T-cell (primary cell): ENCODE results near the gene TCF7L1. TPM values are rescaled to one million over a fixed set of nuclear protein-coding genes. Genes with fewer than 3 reads are reported as not detected.
"Not testable (repeated sequence)": the region's sequence is repeated elsewhere in the genome, so short reads cannot be mapped to it uniquely, and the experiment has no call there.

ENCODE experiments used
- ATAC-seq, 4 experiments: fragments of 200-7000 bp in 3 of 4; fragments of 150-1000 bp in 1 of 4; cut with Tn5 transposase; replicated peaks in 1 of 4; 1 replicate in 3 of 4; 2 replicates in 1 of 4; pipeline ENCODE4 v1.10.0; 2021; ENCODE audit warnings: moderate library complexity in 3 of 4, mild to moderate bottlenecking in 2 of 4, moderate number of reproducible peaks in 1 of 4
- CTCF ChIA-PET, 2 donors: fragments of 300-600 bp; sonication (Branson Sonifier 250); formaldehyde crosslinking; loops; one replicate each; lab custom pipeline; 2022; ENCODE audit warnings: antibody characterized with exemption in 2 of 2; lab: Charles Lee
- POLR2A ChIA-PET, 2 donors: fragments of 300-600 bp; sonication (Branson Sonifier 250); formaldehyde crosslinking; loops; one replicate each; lab custom pipeline; 2022; ENCODE audit warnings: antibody characterized with exemption in 2 of 2; lab: Charles Lee
- DNase-seq, 35 experiments: peaks; one replicate each; pipeline versions ENCODE4 v3.0.0 to v3.0.0-alpha.2; 2013 to 2023
- H3K27ac ChIP-seq: one replicate; pipeline ENCODE4 v1.5.1; 2013; ENCODE audit warnings: low read length
- H3K27me3 ChIP-seq, 2 experiments: replicated peaks in 1 of 2; 1 replicate in 1 of 2; 2 replicates in 1 of 2; pipeline versions ENCODE4 v1.6.1 to v1.7.0; 2013; ENCODE audit warnings: low read length in 1 of 2, mixed read lengths in 1 of 2; ENCODE audit not compliant: control insufficient read depth in 2 of 2, insufficient read depth in 2 of 2; ENCODE audit errors: extremely low read depth in 1 of 2
- H3K36me3 ChIP-seq, 2 donors: 1 replicate in 1 of 2; 2 replicates in 1 of 2; pipeline versions ENCODE4 v1.6.1 to v1.7.0; 2013; ENCODE audit warnings: low read length in 1 of 2; ENCODE audit not compliant: control insufficient read depth in 2 of 2, insufficient read depth in 1 of 2; ENCODE audit errors: extremely low read depth in 1 of 2
- H3K4me1 ChIP-seq, 2 experiments: 1 replicate in 1 of 2; 2 replicates in 1 of 2; pipeline versions ENCODE4 v1.6.1 to v1.7.0; 2013; ENCODE audit warnings: low read length in 2 of 2, mixed read lengths in 1 of 2; ENCODE audit not compliant: insufficient read depth in 2 of 2, control insufficient read depth in 1 of 2; ENCODE audit errors: extremely low read depth in 1 of 2
- H3K4me3 ChIP-seq, 2 donors: 1 replicate in 1 of 2; 2 replicates in 1 of 2; pipeline versions ENCODE4 v1.5.1 to v1.7.0; 2013; ENCODE audit warnings: mild to moderate bottlenecking in 2 of 2, low read length in 1 of 2, moderate library complexity in 1 of 2; ENCODE audit not compliant: control insufficient read depth in 1 of 2; ENCODE audit errors: extremely low read depth in 1 of 2
- H3K9me3 ChIP-seq: 2 replicates; pipeline ENCODE4 v1.7.0; 2013
- H3K27ac Mint-ChIP-seq, 2 donors: one replicate each; pipeline ENCODE4 v1.8.0; 2020 to 2021; ENCODE audit warnings: mild to moderate bottlenecking in 2 of 2, mixed read lengths in 2 of 2
- H3K27me3 Mint-ChIP-seq, 2 donors: one replicate each; pipeline ENCODE4 v1.8.0; 2021 to 2022; ENCODE audit warnings: mixed read lengths in 2 of 2
- H3K36me3 Mint-ChIP-seq: one replicate; pipeline ENCODE4 v1.8.0; 2021; ENCODE audit warnings: mixed read lengths
- H3K4me1 Mint-ChIP-seq, 3 donors: one replicate each; pipeline ENCODE4 v1.8.0; 2020 to 2022; ENCODE audit warnings: mixed read lengths in 3 of 3, mild to moderate bottlenecking in 1 of 3
- H3K4me3 Mint-ChIP-seq, 3 donors: one replicate each; pipeline ENCODE4 v1.8.0; 2020 to 2022; ENCODE audit warnings: mild to moderate bottlenecking in 3 of 3, mixed read lengths in 3 of 3, moderate library complexity in 3 of 3
- H3K9me3 Mint-ChIP-seq, 3 donors: one replicate each; pipeline ENCODE4 v1.8.0; 2020 to 2022; ENCODE audit warnings: mixed read lengths in 3 of 3
- WGBS: methylation state at CpG from one replicate; pipeline ENCODE4 v1.1.5; 2013; ENCODE audit warnings: missing lambda C conversion rate; ENCODE audit not compliant: insufficient coverage; 5-methylcytosine and 5-hydroxymethylcytosine counted together
- total RNA-seq, 35 experiments: library from RNA in 6 of 35; stranded (reverse) in 6 of 35; fragments of 120-200 nt in 1 of 35; gene quantifications; one replicate each; pipeline versions ENCODE4 v1.2.1 to v1.2.4 and lab custom pipeline; 2013 to 2026

Gene TCF7L1
- total RNA-seq, 5 donors from 2014 or later (not counting 1 experiment from before 2014, with no cell fraction given): 0.07 to 0.16 (median 0.15) TPM; not detected in 2

GRCh38 chr2:85112906-85113625 lies 20.1 kb upstream of the TCF7L1 start:
- POLR2A ChIA-PET: no interaction called here
- CTCF ChIA-PET: no interaction called here
- no peaks in the 10 kb centered on the region for H3K36me3 ChIP-seq
- no peak overlapping the region for H3K4me3 Mint-ChIP-seq
- 0% methylated on average over 1 of the region's 2 CpGs for WGBS
- no peak overlapping the region for H3K27ac Mint-ChIP-seq
- no peak overlapping the region for H3K4me3 ChIP-seq
- no peaks in the 10 kb centered on the region for H3K4me1 Mint-ChIP-seq
- H3K36me3 Mint-ChIP-seq: no peaks in the 10 kb centered on the region
- no peaks in the 10 kb centered on the region for H3K9me3 ChIP-seq
- ATAC-seq (no peak), DNase-seq (no peak)
- no peak overlapping the region for H3K27ac ChIP-seq
- H3K4me1 ChIP-seq: no peaks in the 10 kb centered on the region
- H3K9me3 Mint-ChIP-seq: no peaks in the 10 kb centered on the region
- H3K27me3 Mint-ChIP-seq: peaks cover 29 to 31% of the 10 kb centered on the region in 2 donors
- H3K27me3 ChIP-seq: peaks cover 0 to 6% of the 10 kb centered on the region in 2 experiments

GRCh38 chr2:85114586-85115330 lies 18.4 kb upstream of the TCF7L1 start:
- peaks cover 29 to 31% of the 10 kb centered on the region in 2 donors for H3K27me3 Mint-ChIP-seq
- ATAC-seq (no peak), DNase-seq (no peak)
- no peak overlapping the region for H3K4me3 Mint-ChIP-seq
- H3K27ac ChIP-seq: no peak overlapping the region
- WGBS: 100% methylated on average over 1 of the region's 2 CpGs
- ChIA-PET POLR2A (interaction anchor here in 1 of 2 donors (0.5 to 0.6 kb wide), 2 partner anchors 8 to 251 kb away, joined by 6 to 9 read pairs; no protein-coding TSS in a partner anchor), CTCF (interaction anchor here in 1 of 2 donors (0.6 kb wide), 1 partner anchor 11 kb away, joined by 6 read pairs; no protein-coding TSS in a partner anchor)
- peaks cover 0 to 6% of the 10 kb centered on the region in 2 experiments for H3K27me3 ChIP-seq
- no peak overlapping the region for H3K27ac Mint-ChIP-seq
- no peaks in the 10 kb centered on the region for H3K36me3 ChIP-seq
- no peaks in the 10 kb centered on the region for H3K9me3 Mint-ChIP-seq
- no peaks in the 10 kb centered on the region for H3K36me3 Mint-ChIP-seq
- H3K4me1 ChIP-seq: no peaks in the 10 kb centered on the region
- H3K9me3 ChIP-seq: no peaks in the 10 kb centered on the region
- no peak overlapping the region for H3K4me3 ChIP-seq
- no peaks in the 10 kb centered on the region for H3K4me1 Mint-ChIP-seq

- H3K36me3 ChIP-seq: no peaks in the 10 kb centered on the region
- no peaks in the 10 kb centered on the region for H3K4me1 ChIP-seq
- CTCF ChIA-PET: no interaction called here
- ATAC-seq: no peak
- DNase-seq: no peak
- H3K4me3 ChIP-seq: no peak overlapping the region
- peaks cover 28 to 30% of the 10 kb centered on the region in 2 donors for H3K27me3 Mint-ChIP-seq
- no peaks in the 10 kb centered on the region for H3K36me3 Mint-ChIP-seq
- no peak overlapping the region for H3K27ac Mint-ChIP-seq
- peaks cover 0 to 6% of the 10 kb centered on the region in 2 experiments for H3K27me3 ChIP-seq
- H3K4me1 Mint-ChIP-seq: no peaks in the 10 kb centered on the region
- H3K9me3 ChIP-seq: no peaks in the 10 kb centered on the region
- H3K9me3 Mint-ChIP-seq: no peaks in the 10 kb centered on the region
- no peak overlapping the region for H3K27ac ChIP-seq
- WGBS: 100% methylated on average over 2 of the region's 3 CpGs
- POLR2A ChIA-PET: no interaction called here
- H3K4me3 Mint-ChIP-seq: no peak overlapping the region
These were observed 17.0 kb upstream of the TCF7L1 start for GRCh38 chr2:85116207-85116606.

- no peak overlapping the region for H3K4me3 Mint-ChIP-seq
- H3K4me1 Mint-ChIP-seq: no peaks in the 10 kb centered on the region
- H3K27me3 Mint-ChIP-seq: no peaks in the 10 kb centered on the region
- Histone ChIP-seq H3K27ac (no peak overlapping the region), H3K9me3 (no peaks in the 10 kb centered on the region), H3K27me3 (no peaks in the 10 kb centered on the region), H3K4me1 (no peaks in the 10 kb centered on the region), H3K4me3 (no peak overlapping the region), H3K36me3 (no peaks in the 10 kb centered on the region)
- H3K36me3 Mint-ChIP-seq: no peaks in the 10 kb centered on the region
- CTCF ChIA-PET: no interaction called here
- POLR2A ChIA-PET: no interaction called here
- no peaks in the 10 kb centered on the region for H3K9me3 Mint-ChIP-seq
- ATAC-seq (no peak), DNase-seq (no peak)
- H3K27ac Mint-ChIP-seq: no peak overlapping the region
These were observed 13.3 kb upstream of the TCF7L1 start for GRCh38 chr2:85119900-85120299.

- Mint-ChIP-seq H3K9me3 (no peaks in the 10 kb centered on the region), H3K4me3 (no peak overlapping the region), H3K4me1 (no peaks in the 10 kb centered on the region), H3K27me3 (no peaks in the 10 kb centered on the region), H3K36me3 (no peaks in the 10 kb centered on the region), H3K27ac (no peak overlapping the region)
- ChIA-PET CTCF (no interaction called here), POLR2A (no interaction called here)
- Histone ChIP-seq H3K36me3 (no peaks in the 10 kb centered on the region), H3K4me1 (no peaks in the 10 kb centered on the region), H3K9me3 (no peaks in the 10 kb centered on the region), H3K4me3 (no peak overlapping the region), H3K27me3 (no peaks in the 10 kb centered on the region), H3K27ac (no peak overlapping the region)
- ATAC-seq (no peak), DNase-seq (no peak)
- WGBS: no CpG with 5 or more reads among the region's 1 CpG
These were observed 12.8 kb upstream of the TCF7L1 start for GRCh38 chr2:85120363-85120762.

- H3K4me1 ChIP-seq, H3K27ac ChIP-seq, H3K4me3 Mint-ChIP-seq, H3K27ac Mint-ChIP-seq, CTCF ChIA-PET, ATAC-seq, H3K36me3 ChIP-seq, H3K4me3 ChIP-seq, H3K9me3 Mint-ChIP-seq, H3K36me3 Mint-ChIP-seq, H3K9me3 ChIP-seq, H3K4me1 Mint-ChIP-seq, DNase-seq, POLR2A ChIA-PET: not testable (repeated sequence)
- H3K27me3 ChIP-seq: peaks cover 2 to 15% of the 10 kb centered on the region in 2 experiments
- peaks cover 17 to 19% of the 10 kb centered on the region in 2 donors for H3K27me3 Mint-ChIP-seq
- no CpG with 5 or more reads among the region's 5 CpGs for WGBS
These were observed 6.7 kb upstream of the TCF7L1 start for GRCh38 chr2:85126462-85126861.
